ENCODE measurements around the gene UBXN6. TPM values are rescaled to one million over a fixed set of nuclear protein-coding genes. Genes with fewer than 3 reads are reported as not detected.
A peak's percentile ranks its signal among the peaks of the same experiment; 100 is the strongest.

Gene UBXN6
- total RNA-seq, 1 experiment from 2014 or later = 34.1 TPM

GRCh38 chr19:4472174-4472974, 14.8 kb upstream of the UBXN6 start, which contains the start of gene HDGFL2:
Gene HDGFL2, plus strand, starts transcription at chr19:4472297. Its CDS starts 54 bp downstream, at chr19:4472351.
- TF ChIP-seq CTCF (conservative IDR thresholded peaks at IDR 0.05) = no peak
- Histone ChIP-seq H4K20me1 (ENCODE audit: control insufficient read depth, insufficient read depth, insufficient read length) (no peaks in the 10 kb centered on the region), H3K9me3 (ENCODE audit: control insufficient read depth, low read depth, low read length) (no peaks in the 10 kb centered on the region), H4K5ac (ENCODE audit: insufficient read length, low read depth, low read length) (no peak within 1 kb of the TSS), H2BK20ac (ENCODE audit: low read depth, low read length, poor library complexity, severe bottlenecking) (no peak within 1 kb of the TSS), H3K4me1 (ENCODE audit: insufficient read depth, low read length) (no peaks in the 10 kb centered on the region; the same call in 1 of the 2 replicates), H3K79me1 (ENCODE audit: insufficient read depth, low read depth, low read length, poor library complexity, severe bottlenecking) (peaks cover 12% of the 10 kb centered on the region), H2BK12ac (ENCODE audit: insufficient read length, low read depth, low read length) (no peak within 1 kb of the TSS), H3K79me2 (ENCODE audit: insufficient read depth, low read length) (peaks cover 10% of the 10 kb centered on the region; the same call in 1 of the 2 replicates), H3K23ac (ENCODE audit: insufficient read length, low read depth, low read length) (no peak within 1 kb of the TSS), H2BK120ac (ENCODE audit: low read depth, low read length, poor library complexity, severe bottlenecking) (no peak within 1 kb of the TSS), H3K4ac (ENCODE audit: low read depth, low read length) (no peak within 1 kb of the TSS), H3K14ac (ENCODE audit: insufficient read depth, low read length) (no peak within 1 kb of the TSS), H3K27ac (ENCODE audit: insufficient read length, low read depth, low read length) (no peak within 1 kb of the TSS), H2BK5ac (ENCODE audit: insufficient read length, low read length) (no peak within 1 kb of the TSS), H2BK15ac (ENCODE audit: low read depth, low read length) (no peak within 1 kb of the TSS), H3K18ac (ENCODE audit: insufficient read length, low read depth, low read length) (no peak within 1 kb of the TSS), H4K8ac (replicated peaks; ENCODE audit: insufficient read length, low read depth, low read length) (no peak within 1 kb of the TSS), H3K56ac (ENCODE audit: insufficient read length, low read depth, low read length) (no peak within 1 kb of the TSS), H3K27me3 (ENCODE audit: insufficient read depth, low read length) (no peaks in the 10 kb centered on the region), H3T11ph (ENCODE audit: low read length) (no peak within 1 kb of the TSS), H2AFZ (ENCODE audit: low read length) (no peak within 1 kb of the TSS), H3K9ac (ENCODE audit: extremely low read depth, insufficient read length, low read length) (peak within 1 kb of the TSS; percentile 53), H4K91ac (ENCODE audit: insufficient read length, low read depth, low read length) (no peak within 1 kb of the TSS), H3K4me2 (ENCODE audit: insufficient read depth, insufficient read length, low read length) (peak within 1 kb of the TSS; percentile 74), H3K23me2 (ENCODE audit: insufficient read length, low read depth, low read length, poor library complexity, severe bottlenecking) (peaks cover 17% of the 10 kb centered on the region), H2AK5ac (ENCODE audit: insufficient read length, low read length) (no peak within 1 kb of the TSS)
- peak within 1 kb of the TSS in 1 of 2 experiments; percentile 88; a peak in 3 of 5 replicates for H3K4me3 Mint-ChIP-seq
- no peaks in the 10 kb centered on the region for H3K27me3 Mint-ChIP-seq (ENCODE audit: low read depth)
- H3K36me3 Mint-ChIP-seq (ENCODE audit: insufficient read depth in 1 of 3, low read depth in 3 of 3) = peaks cover 3 to 16% (median 15%) of the 10 kb centered on the region in 3 experiments; a peak in 6 of 7 replicates
- peak within 1 kb of the TSS; percentile 44 to 65 (median 53); a peak in 1 of 7 replicates for H3K27ac Mint-ChIP-seq
- H3K4me1 Mint-ChIP-seq = peaks cover 7 to 21% of the 10 kb centered on the region in 2 experiments
- H3K9me3 Mint-ChIP-seq = peaks cover 0 to 3% of the 10 kb centered on the region in 2 experiments; a peak in 2 of 5 replicates
- no CpG with 5 or more reads among the region's 71 CpGs for WGBS (ENCODE audit: extremely low coverage, insufficient read length, low lambda C conversion rate)
- no peak for DNase-seq

Measured in H9 (cell line).